Transverse colon (tissue), 4 donors: ENCODE results near the gene ALOX5AP. TPM values are rescaled to one million over a fixed set of nuclear protein-coding genes. Genes with fewer than 3 reads are reported as not detected.

Experiments
- DNase-seq: peaks from one replicate; pipeline ENCODE4 v3.0.0-alpha.2; 2019
- H3K27ac ChIP-seq, 4 donors: fragments of 200-600 bp; sonication (generic); 2 replicates each; pipeline ENCODE4 v1.5.1; 2016 to 2018; ENCODE audit warnings: inconsistent platforms in 4 of 4
- H3K27me3 ChIP-seq: fragments of 200-600 bp; sonication (generic); 2 replicates; pipeline ENCODE4 v1.5.1; 2017; ENCODE audit warnings: inconsistent platforms
- H3K36me3 ChIP-seq, 4 donors: fragments of 200-600 bp; sonication (generic); 2 replicates each; pipeline ENCODE4 v1.5.1; 2017 to 2019; ENCODE audit warnings: inconsistent platforms in 4 of 4
- H3K4me1 ChIP-seq, 4 donors: fragments of 200-600 bp; sonication (generic); 2 replicates each; pipeline ENCODE4 v1.5.1; 2017 to 2020; ENCODE audit warnings: inconsistent platforms in 4 of 4
- H3K4me3 ChIP-seq, 4 donors: fragments of 200-600 bp; sonication (generic); 1 replicate in 1 of 4; 2 replicates in 3 of 4; pipeline versions ENCODE4 v1.5.1 to v1.6.1; 2017 to 2019; ENCODE audit warnings: inconsistent platforms in 4 of 4
- H3K9me3 ChIP-seq, 2 donors: fragments of 200-600 bp; sonication (generic); 2 replicates each; pipeline ENCODE4 v1.5.1; 2017 to 2019; ENCODE audit warnings: inconsistent platforms in 2 of 2
- CTCF ChIP-seq, 5 experiments: fragments of 200-600 bp in 3 of 5; fragments of 450-650 bp in 2 of 5; sonication (generic) in 3 of 5; IDR thresholded peaks; 1 replicate in 2 of 5; 2 replicates in 3 of 5; pipeline ENCODE4 v1.5.1; 2016 to 2017; ENCODE audit warnings: antibody characterized with exemption in 5 of 5, inconsistent platforms in 3 of 5, mild to moderate bottlenecking in 2 of 5, moderate library complexity in 1 of 5
- EP300 ChIP-seq: sonication (generic); formaldehyde crosslinking; IDR thresholded peaks from one replicate; pipeline ENCODE4 v1.6.1; 2017; ENCODE audit warnings: antibody characterized with exemption, low read depth
- POLR2A ChIP-seq: fragments of 450-650 bp; IDR thresholded peaks from one replicate; pipeline ENCODE4 v1.6.1; 2016; ENCODE audit warnings: antibody characterized with exemption, mild to moderate bottlenecking, moderate library complexity
- POLR2AphosphoS5 ChIP-seq, 3 donors: sonication (generic); formaldehyde crosslinking; IDR thresholded peaks; one replicate each; pipeline ENCODE4 v1.6.1; 2016; ENCODE audit warnings: antibody characterized with exemption in 3 of 3
- WGBS, 2 donors: methylation state at CpG; one replicate each; pipeline ENCODE4 v1.1.5; 2018; ENCODE audit warnings: low coverage in 1 of 2; 5-methylcytosine and 5-hydroxymethylcytosine counted together
- in situ Hi-C, 4 donors: fragments of 200-750 bp; cut with MboI; loops; one replicate each; pipeline versions ENCODE4 v1.15.0 to v1.15.1; 2017; ENCODE audit warnings: low sequenced_read_pairs in 3 of 4, low pct_ligation_motif_present in 1 of 4, low pct_unique_long_range_greater_than_20kb in 1 of 4
- intact Hi-C: fragments of 100-400 bp; cut with DNase I; formaldehyde crosslinking; loops from one replicate; pipeline ENCODE4 v1.15.1; 2023; ENCODE audit warnings: low total_unique reads
- total RNA-seq, 4 donors: library from RNA; depleted of rRNA; stranded (reverse); fragments of >200 nt; gene quantifications; one replicate each; pipeline ENCODE4 v1.1.0, GENCODE V29; 2016

Gene ALOX5AP
- total RNA-seq, 4 donors from 2014 or later = 1.2 to 18.7 (median 14.1) TPM

DNA sequence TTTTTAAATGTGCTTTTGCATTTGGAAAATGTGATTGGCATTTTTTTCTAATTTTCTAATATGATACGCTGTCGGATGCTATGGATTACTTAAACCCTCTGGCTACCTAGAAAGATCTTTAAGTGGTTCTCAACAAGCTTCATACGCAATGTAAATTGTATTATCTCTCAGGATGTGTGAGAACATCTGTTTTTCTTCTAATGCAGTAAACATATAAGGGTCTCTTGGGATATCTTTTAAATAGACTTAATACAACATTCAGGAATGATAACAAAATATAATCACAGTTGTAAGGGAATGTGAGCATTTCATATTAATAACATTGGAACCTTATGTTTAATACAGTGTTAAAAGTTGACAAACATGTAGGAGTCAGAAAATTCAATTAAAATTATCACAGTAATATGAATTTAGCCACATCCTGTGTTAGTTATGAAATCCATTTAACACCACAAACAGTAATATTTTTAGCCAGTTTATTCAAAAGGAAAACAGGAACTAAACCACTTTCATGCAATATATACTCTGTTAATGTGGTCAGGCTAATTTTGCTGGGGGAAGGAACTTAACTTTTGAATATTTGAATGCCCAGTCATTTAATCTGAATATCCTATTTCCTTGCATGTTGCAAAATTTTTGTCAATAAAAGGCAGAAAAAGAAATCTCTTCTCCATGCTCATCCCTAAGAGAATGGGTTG, 15.0 kb upstream of the ALOX5AP start:
- no peak for DNase-seq
- Histone ChIP-seq H3K27ac (no peak overlapping the region), H3K4me1 (no peaks in the 10 kb centered on the region), H3K4me3 (no peak overlapping the region), H3K9me3 (no peaks in the 10 kb centered on the region), H3K27me3 (no peaks in the 10 kb centered on the region), H3K36me3 (no peaks in the 10 kb centered on the region)
- WGBS, 2 donors = 65 to 75% methylated on average over 3 of the region's 3 CpGs
- TF ChIP-seq EP300 (no peak), POLR2A (no peak), CTCF (IDR thresholded peaks at IDR 0.05) (no peak), POLR2AphosphoS5 (IDR thresholded peaks at IDR 0.05) (no peak)
- intact Hi-C loops (no loop called here), in situ Hi-C loops (no loop called here)

GRCh38 chr13:30721936-30722335, 13.4 kb upstream of the ALOX5AP start:
- intact Hi-C loops = no loop called here
- Histone ChIP-seq H3K4me1 (no peaks in the 10 kb centered on the region), H3K27ac (no peak overlapping the region), H3K27me3 (no peaks in the 10 kb centered on the region), H3K9me3 (no peaks in the 10 kb centered on the region), H3K4me3 (no peak overlapping the region), H3K36me3 (no peaks in the 10 kb centered on the region)
- DNase-seq = no peak
- TF ChIP-seq CTCF (IDR thresholded peaks at IDR 0.05) (no peak), EP300 (no peak), POLR2A (no peak), POLR2AphosphoS5 (IDR thresholded peaks at IDR 0.05) (no peak)
- WGBS, 2 donors = 80 to 87% methylated on average over 4 of the region's 4 CpGs
- in situ Hi-C loops = no loop called here

- H3K27ac ChIP-seq = no peak overlapping the region
- H3K27me3 ChIP-seq = no peaks in the 10 kb centered on the region
- 69 to 89% methylated on average over 2 of the region's 2 CpGs for WGBS, 2 donors
- intact Hi-C loops (no loop called here), in situ Hi-C loops (no loop called here)
- H3K36me3 ChIP-seq = no peaks in the 10 kb centered on the region
- TF ChIP-seq POLR2AphosphoS5 (IDR thresholded peaks at IDR 0.05) (no peak), POLR2A (no peak), EP300 (no peak), CTCF (IDR thresholded peaks at IDR 0.05) (no peak)
- no peaks in the 10 kb centered on the region for H3K9me3 ChIP-seq
- DNase-seq = no peak
- H3K4me3 ChIP-seq = no peak overlapping the region
- H3K4me1 ChIP-seq = no peaks in the 10 kb centered on the region
Measured at GRCh38 chr13:30722361-30722760, 13.0 kb upstream of the ALOX5AP start.

DNA sequence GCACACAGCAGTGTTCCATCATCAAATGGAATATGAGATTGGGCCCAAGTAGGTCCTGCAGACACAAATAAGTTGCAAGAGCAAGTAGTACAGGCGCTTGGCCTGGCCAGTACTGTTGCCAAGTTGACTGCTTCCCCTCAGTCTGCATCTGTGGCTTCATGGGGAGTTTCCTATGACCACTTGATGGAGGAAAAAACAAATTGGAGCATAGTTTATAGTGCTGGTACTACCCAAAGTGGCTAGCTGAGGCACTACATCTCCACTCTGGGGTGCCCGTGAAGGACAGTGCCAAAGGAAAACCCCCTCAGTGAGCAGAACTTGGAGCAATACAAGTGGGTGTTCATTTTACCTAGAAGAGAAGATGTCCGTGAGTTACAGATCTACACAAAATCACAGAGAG, 10.6 kb upstream of the ALOX5AP start:
- Histone ChIP-seq H3K4me1 (no peaks in the 10 kb centered on the region), H3K27me3 (no peaks in the 10 kb centered on the region), H3K4me3 (no peak overlapping the region), H3K9me3 (no peaks in the 10 kb centered on the region), H3K36me3 (no peaks in the 10 kb centered on the region), H3K27ac (no peak overlapping the region)
- intact Hi-C loops (no loop called here), in situ Hi-C loops (no loop called here)
- TF ChIP-seq POLR2A (no peak), POLR2AphosphoS5 (IDR thresholded peaks at IDR 0.05) (no peak), EP300 (no peak), CTCF (IDR thresholded peaks at IDR 0.05) (no peak)
- DNase-seq = no peak
- WGBS, 2 donors = 94 to 100% methylated on average over 2 to 3 of the region's 3 CpGs
